ENCODE results near the gene MDK.

GRCh38 chr11:46386005-46386578, 4.6 kb downstream of the MDK start:
- no peak for TF ChIP-seq CTCF (tag by site-specific recombination; IDR thresholded peaks at IDR 0.05)
- no peak for TF ChIP-seq ZIC2 (tag by site-specific recombination; IDR thresholded peaks at IDR 0.05)
- no peak for TF ChIP-seq YY1 (tag by site-specific recombination; IDR thresholded peaks at IDR 0.05)
- no peak for TF ChIP-seq ZNF777 (tag by site-specific recombination; IDR thresholded peaks at IDR 0.05; ENCODE audit: borderline replicate concordance)
- TF ChIP-seq ZNF549 (tag by site-specific recombination; IDR thresholded peaks at IDR 0.05), result no peak
- TF ChIP-seq, protein P1, sequence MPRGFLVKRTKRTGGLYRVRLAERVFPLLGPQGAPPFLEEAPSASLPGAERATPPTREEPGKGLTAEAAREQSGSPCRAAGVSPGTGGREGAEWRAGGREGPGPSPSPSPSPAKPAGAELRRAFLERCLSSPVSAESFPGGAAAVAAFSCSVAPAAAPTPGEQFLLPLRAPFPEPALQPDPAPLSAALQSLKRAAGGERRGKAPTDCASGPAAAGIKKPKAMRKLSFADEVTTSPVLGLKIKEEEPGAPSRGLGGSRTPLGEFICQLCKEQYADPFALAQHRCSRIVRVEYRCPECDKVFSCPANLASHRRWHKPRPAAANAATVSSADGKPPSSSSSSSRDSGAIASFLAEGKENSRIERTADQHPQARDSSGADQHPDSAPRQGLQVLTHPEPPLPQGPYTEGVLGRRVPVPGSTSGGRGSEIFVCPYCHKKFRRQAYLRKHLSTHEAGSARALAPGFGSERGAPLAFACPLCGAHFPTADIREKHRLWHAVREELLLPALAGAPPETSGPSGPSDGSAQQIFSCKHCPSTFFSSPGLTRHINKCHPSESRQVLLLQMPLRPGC (tag by site-specific recombination; IDR thresholded peaks at IDR 0.05), result no peak
